Measurements from ENCODE around the gene KCP. TPM values are rescaled to one million over a fixed set of nuclear protein-coding genes. Genes with fewer than 3 reads are reported as not detected.

Gene KCP
- total RNA-seq (2014; rRNA removed; shearing (Covaris generic)) = 0.76 and 1.3 TPM in 2 replicates
- polyA plus RNA-seq (2016; fragmentation: Nextera tagmentation; extraction: Ambion mirVana) = 0.99 and 1.1 TPM in 2 replicates
- long read RNA-seq, partial matches to known transcripts = 1 of 2 reads
- long read RNA-seq, other reads (novel, unspliced or antisense) = 1 of 2 reads

DNA sequence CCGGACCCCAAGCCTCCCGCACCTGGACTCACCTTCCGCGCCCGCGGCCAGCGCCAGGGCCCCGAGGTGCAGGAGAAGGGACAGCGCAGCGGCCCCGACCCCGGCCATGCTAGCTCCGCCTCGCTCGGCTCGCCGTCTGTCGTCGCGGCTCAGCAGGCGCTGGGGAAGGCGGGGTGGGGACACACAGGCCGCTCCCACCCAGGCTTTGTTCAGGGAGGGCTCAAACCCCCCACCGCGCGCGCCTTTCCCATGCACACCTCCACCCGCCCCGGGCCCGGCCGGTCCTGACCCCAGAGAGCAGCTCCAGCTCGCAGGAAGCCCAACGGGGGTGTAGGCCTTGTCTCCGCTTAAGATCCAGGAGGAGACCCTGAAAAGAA, at the start of gene KCP:
Gene KCP (minus strand): TSS at position 141 of the 377 bp plus-strand sequence. CDS start 33 bp downstream, at position 108.
- ATAC-seq (peak; percentile 31), DNase-seq (ENCODE audit: low spot score) (no peak)
- Histone ChIP-seq H3K4me3 (peak within 1 kb of the TSS; percentile 76), H2AFZ (peak within 1 kb of the TSS; percentile 99), H3K27me3 (ENCODE audit: insufficient read depth) (peaks cover 70% of the 10 kb centered on the region), H3F3A (replicated peaks; ENCODE audit: low read depth) (peaks cover 4% of the 10 kb centered on the region), H3K4me2 (peak within 1 kb of the TSS; percentile 93), H3K9me2 (ENCODE audit: insufficient read depth) (no peaks in the 10 kb centered on the region), H3K27ac (ENCODE audit: low read depth) (no peak within 1 kb of the TSS), H4K20me1 (replicated peaks; ENCODE audit: insufficient read depth) (no peaks in the 10 kb centered on the region), H3K36me3 (ENCODE audit: insufficient read depth) (no peaks in the 10 kb centered on the region), H3K79me2 (replicated peaks; ENCODE audit: insufficient read depth) (no peaks in the 10 kb centered on the region), H3K4me1 (ENCODE audit: insufficient read depth) (peaks cover 24% of the 10 kb centered on the region)
- TF ChIP-seq, protein P1, sequence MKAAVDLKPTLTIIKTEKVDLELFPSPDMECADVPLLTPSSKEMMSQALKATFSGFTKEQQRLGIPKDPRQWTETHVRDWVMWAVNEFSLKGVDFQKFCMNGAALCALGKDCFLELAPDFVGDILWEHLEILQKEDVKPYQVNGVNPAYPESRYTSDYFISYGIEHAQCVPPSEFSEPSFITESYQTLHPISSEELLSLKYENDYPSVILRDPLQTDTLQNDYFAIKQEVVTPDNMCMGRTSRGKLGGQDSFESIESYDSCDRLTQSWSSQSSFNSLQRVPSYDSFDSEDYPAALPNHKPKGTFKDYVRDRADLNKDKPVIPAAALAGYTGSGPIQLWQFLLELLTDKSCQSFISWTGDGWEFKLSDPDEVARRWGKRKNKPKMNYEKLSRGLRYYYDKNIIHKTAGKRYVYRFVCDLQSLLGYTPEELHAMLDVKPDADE (IDR thresholded peaks at IDR 0.05) = no peak
- TF ChIP-seq JUNB (IDR thresholded peaks at IDR 0.05; ENCODE audit: unreplicated experiment) (no peak), CREB1 (CRISPR knock-in tag; IDR thresholded peaks at IDR 0.05; ENCODE audit: low read depth) (no peak), EZH2phosphoT487 (IDR thresholded peaks at IDR 0.05; ENCODE audit: unreplicated experiment) (no peak), ZNF114 (CRISPR knock-in tag; IDR thresholded peaks at IDR 0.05) (no peak), ZNF331 (CRISPR knock-in tag; IDR thresholded peaks at IDR 0.05; ENCODE audit: low read depth) (no peak), NANOG (IDR thresholded peaks at IDR 0.05; ENCODE audit: borderline replicate concordance) (no peak), EZH2 (IDR thresholded peaks at IDR 0.05; ENCODE audit: low read depth, unreplicated experiment) (no peak), STAT1 (IDR thresholded peaks at IDR 0.05; ENCODE audit: unreplicated experiment) (no peak), POLR2AphosphoS5 (IDR thresholded peaks at IDR 0.05; ENCODE audit: low read depth) (no peak), ZNF462 (CRISPR knock-in tag; IDR thresholded peaks at IDR 0.05) (no peak), REST (IDR thresholded peaks at IDR 0.05; ENCODE audit: unreplicated experiment) (no peak)
- TF ChIP-seq, protein P2, sequence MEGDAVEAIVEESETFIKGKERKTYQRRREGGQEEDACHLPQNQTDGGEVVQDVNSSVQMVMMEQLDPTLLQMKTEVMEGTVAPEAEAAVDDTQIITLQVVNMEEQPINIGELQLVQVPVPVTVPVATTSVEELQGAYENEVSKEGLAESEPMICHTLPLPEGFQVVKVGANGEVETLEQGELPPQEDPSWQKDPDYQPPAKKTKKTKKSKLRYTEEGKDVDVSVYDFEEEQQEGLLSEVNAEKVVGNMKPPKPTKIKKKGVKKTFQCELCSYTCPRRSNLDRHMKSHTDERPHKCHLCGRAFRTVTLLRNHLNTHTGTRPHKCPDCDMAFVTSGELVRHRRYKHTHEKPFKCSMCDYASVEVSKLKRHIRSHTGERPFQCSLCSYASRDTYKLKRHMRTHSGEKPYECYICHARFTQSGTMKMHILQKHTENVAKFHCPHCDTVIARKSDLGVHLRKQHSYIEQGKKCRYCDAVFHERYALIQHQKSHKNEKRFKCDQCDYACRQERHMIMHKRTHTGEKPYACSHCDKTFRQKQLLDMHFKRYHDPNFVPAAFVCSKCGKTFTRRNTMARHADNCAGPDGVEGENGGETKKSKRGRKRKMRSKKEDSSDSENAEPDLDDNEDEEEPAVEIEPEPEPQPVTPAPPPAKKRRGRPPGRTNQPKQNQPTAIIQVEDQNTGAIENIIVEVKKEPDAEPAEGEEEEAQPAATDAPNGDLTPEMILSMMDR (conservative IDR thresholded peaks at IDR 0.05; ENCODE audit: low read depth in 2 of 2) = no peak
- Mint-ChIP-seq H3K4me3 (peak within 1 kb of the TSS; percentile 78), H3K27ac (no peak within 1 kb of the TSS), H3K27me3 (ENCODE audit: insufficient read depth, low read depth, poor library complexity) (peaks cover 51% of the 10 kb centered on the region), H3K4me1 (peaks cover 30% of the 10 kb centered on the region), H3K36me3 (ENCODE audit: low read depth) (no peaks in the 10 kb centered on the region; the same call in 2 of the 3 replicates), H3K9me3 (no peaks in the 10 kb centered on the region; the same call in 2 of the 3 replicates)
